Calu3 (cell line): ENCODE data around the gene LGMN. TPM values are rescaled to one million over a fixed set of nuclear protein-coding genes. Genes with fewer than 3 reads are reported as not detected.

ENCODE experiments used
- Bru-seq: library from RNA; stranded (reverse); fragments of 400-500 nt; gene quantifications from one replicate; lab custom pipeline; 2021; lab: Mats Ljungman, UMichigan
- BruChase-seq, 2 experiments: library from RNA; stranded (reverse); fragments of 400-500 nt; gene quantifications; one replicate each; lab custom pipeline; 2021; lab: Mats Ljungman, UMichigan
- BruUV-seq: library from RNA; stranded (reverse); fragments of 400-500 nt; replicated peaks from 2 replicates; lab custom pipeline; 2021; lab: Mats Ljungman, UMichigan
- CTCF ChIA-PET: fragments of 300-600 bp; sonication (Branson Sonifier 250); formaldehyde crosslinking; loops from one replicate; lab custom pipeline; 2022; ENCODE audit warnings: antibody characterized with exemption; lab: Charles Lee
- DNase-seq: peaks from one replicate; pipeline ENCODE4 v3.0.0; 2022
- H3K27ac Mint-ChIP-seq: one replicate; pipeline ENCODE4 v1.8.0; 2022; ENCODE audit warnings: mixed read lengths; ENCODE audit not compliant: unreplicated experiment
- H3K27me3 Mint-ChIP-seq: one replicate; pipeline ENCODE4 v1.8.0; 2022; ENCODE audit warnings: mixed read lengths; ENCODE audit not compliant: unreplicated experiment
- H3K36me3 Mint-ChIP-seq: one replicate; pipeline ENCODE4 v1.8.0; 2022; ENCODE audit warnings: mild to moderate bottlenecking, moderate library complexity, mixed read lengths; ENCODE audit not compliant: insufficient read depth, unreplicated experiment
- H3K4me1 Mint-ChIP-seq: one replicate; pipeline ENCODE4 v1.8.0; 2022; ENCODE audit warnings: mild to moderate bottlenecking, low read depth, mixed read lengths; ENCODE audit not compliant: unreplicated experiment
- H3K4me3 Mint-ChIP-seq: one replicate; pipeline ENCODE4 v1.8.0; 2022; ENCODE audit warnings: mild to moderate bottlenecking, low read depth, moderate library complexity, mixed read lengths; ENCODE audit not compliant: unreplicated experiment
- H3K9me3 Mint-ChIP-seq: one replicate; pipeline ENCODE4 v1.8.0; 2022; ENCODE audit warnings: low read depth, mixed read lengths; ENCODE audit not compliant: unreplicated experiment
- intact Hi-C: fragments of 100-400 bp; cut with micrococcal nuclease; formaldehyde crosslinking; loops from one replicate; pipeline ENCODE4 v1.10.0; 2022; ENCODE audit not compliant: unreplicated experiment
- long read RNA-seq: library from polyadenylated mRNA; stranded (forward); transcript quantifications from one replicate; pipeline ENCODE4 v2.0.0, GENCODE V29; 2022
- total RNA-seq: library from RNA; stranded (reverse); gene quantifications from 2 replicates; pipeline ENCODE4 v1.2.3, GENCODE V29; 2022
- TF ChIP-seq, protein P1 (sequence below): fragments of 200-600 bp; IDR thresholded peaks from one replicate; pipeline ENCODE4 v1.8.0; 2022; ENCODE audit warnings: antibody characterized with exemption; ENCODE audit not compliant: unreplicated experiment

Gene LGMN
- total RNA-seq: 64.9 and 84.6 TPM in 2 replicates
- percentile 63 among the genes with signal in this experiment for Bru-seq, nascent RNA
- percentile 59 among the genes with signal in this experiment for BruChase-seq, experiment 1, labeled RNA remaining after a 6-hour chase
- BruChase-seq, experiment 2, labeled RNA remaining after a 2-hour chase: percentile 52 among the genes with signal in this experiment
- long read RNA-seq, transcript LGMN-201 (14 exons, 2,055 nt): major isoform, 114 of 133 reads
- long read RNA-seq, partial matches to known transcripts: 2 of 133 reads
- long read RNA-seq, other reads (novel, unspliced or antisense): 7 of 133 reads

DNA sequence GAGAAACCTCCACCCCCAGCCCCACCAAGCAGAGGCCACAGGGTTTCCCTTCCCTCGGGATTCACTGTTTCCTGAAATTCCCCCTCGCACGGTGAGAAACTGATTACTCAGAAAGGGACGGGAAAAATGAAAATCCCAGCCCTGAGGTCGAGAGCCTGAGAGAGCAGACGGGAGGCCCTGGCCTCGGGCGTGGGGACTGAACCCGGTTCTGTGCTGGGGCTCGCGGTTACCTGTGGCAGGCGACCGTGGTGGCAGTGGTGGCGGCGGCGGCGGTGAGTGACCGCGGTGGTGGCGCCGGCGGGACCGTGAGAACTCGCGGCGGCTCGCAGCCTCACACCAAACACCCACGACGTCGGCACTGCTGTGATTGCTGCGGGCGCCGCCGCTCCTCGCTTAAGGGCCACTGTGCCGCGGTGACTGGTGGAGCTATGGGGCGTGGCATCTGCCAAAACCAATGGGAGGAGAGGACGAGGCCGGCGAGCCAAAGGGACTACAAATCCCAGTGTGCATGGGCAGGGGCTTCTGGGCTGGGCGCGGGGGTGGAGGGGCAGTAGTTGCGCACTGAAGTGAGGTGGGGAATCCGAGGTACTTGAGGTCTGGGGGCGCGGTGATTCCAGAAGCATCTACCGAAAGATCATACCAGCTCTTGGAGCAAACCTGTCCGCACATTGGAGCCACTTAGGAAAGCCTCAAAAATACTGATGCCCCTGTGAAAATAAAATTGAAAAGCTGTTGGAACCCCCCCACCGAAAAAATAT lies at the start of gene LGMN:
Gene LGMN, minus strand, starts transcription at position 369 of the 758 bp plus-strand sequence. CDS start 15,841 bp downstream, outside the sequence.
- no peaks in the 10 kb centered on the region for H3K27me3 Mint-ChIP-seq
- peaks cover 19% of the 10 kb centered on the region for H3K4me1 Mint-ChIP-seq
- peak within 1 kb of the TSS; percentile 11 for H3K27ac Mint-ChIP-seq
- CTCF ChIA-PET: interaction anchor here (0.5 to 1.7 kb wide), 7 partner anchors 11 to 62 kb away, joined by 3 to 6 read pairs (median 4); no protein-coding TSS in a partner anchor
- peak; percentile 95 for DNase-seq
- H3K9me3 Mint-ChIP-seq: no peaks in the 10 kb centered on the region
- TF ChIP-seq, protein P1, sequence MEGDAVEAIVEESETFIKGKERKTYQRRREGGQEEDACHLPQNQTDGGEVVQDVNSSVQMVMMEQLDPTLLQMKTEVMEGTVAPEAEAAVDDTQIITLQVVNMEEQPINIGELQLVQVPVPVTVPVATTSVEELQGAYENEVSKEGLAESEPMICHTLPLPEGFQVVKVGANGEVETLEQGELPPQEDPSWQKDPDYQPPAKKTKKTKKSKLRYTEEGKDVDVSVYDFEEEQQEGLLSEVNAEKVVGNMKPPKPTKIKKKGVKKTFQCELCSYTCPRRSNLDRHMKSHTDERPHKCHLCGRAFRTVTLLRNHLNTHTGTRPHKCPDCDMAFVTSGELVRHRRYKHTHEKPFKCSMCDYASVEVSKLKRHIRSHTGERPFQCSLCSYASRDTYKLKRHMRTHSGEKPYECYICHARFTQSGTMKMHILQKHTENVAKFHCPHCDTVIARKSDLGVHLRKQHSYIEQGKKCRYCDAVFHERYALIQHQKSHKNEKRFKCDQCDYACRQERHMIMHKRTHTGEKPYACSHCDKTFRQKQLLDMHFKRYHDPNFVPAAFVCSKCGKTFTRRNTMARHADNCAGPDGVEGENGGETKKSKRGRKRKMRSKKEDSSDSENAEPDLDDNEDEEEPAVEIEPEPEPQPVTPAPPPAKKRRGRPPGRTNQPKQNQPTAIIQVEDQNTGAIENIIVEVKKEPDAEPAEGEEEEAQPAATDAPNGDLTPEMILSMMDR: no peak
- peak within 1 kb of the TSS; percentile 92 for H3K4me3 Mint-ChIP-seq
- peaks cover 25% of the 10 kb centered on the region for H3K36me3 Mint-ChIP-seq
- intact Hi-C loops: no loop called here
- no TSS peak for BruUV-seq

DNA sequence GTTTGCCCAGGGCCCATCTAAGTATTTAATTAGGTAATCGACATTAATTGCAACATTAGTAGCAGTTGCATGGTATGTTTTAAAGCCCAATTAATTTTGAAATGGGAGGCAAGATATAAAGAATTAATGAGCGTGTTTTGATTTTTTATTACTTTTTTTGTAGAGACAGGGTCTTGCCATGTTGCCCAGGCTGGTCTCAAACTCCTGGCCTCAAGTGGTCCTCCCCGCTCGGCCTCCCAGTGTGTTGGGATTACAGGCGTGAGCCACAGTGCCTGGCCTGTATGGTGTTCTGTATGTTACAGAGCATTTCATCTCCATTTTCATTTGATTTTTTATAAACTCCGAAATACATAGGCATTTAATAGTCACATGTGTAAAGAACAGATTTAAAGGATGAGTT lies 46.5 kb upstream of the LGMN start:
- H3K27me3 Mint-ChIP-seq: no peaks in the 10 kb centered on the region
- peak overlapping the region; percentile 99 for H3K27ac Mint-ChIP-seq
- TF ChIP-seq, protein P1: no peak
- CTCF ChIA-PET: interaction anchor here (0.7 kb wide), 1 partner anchor 11 kb away, joined by 4 read pairs; no protein-coding TSS in a partner anchor
- peaks cover 4% of the 10 kb centered on the region for H3K9me3 Mint-ChIP-seq
- H3K4me3 Mint-ChIP-seq: peak overlapping the region; percentile 97
- intact Hi-C loops: no loop called here
- DNase-seq: no peak
- peaks cover 16% of the 10 kb centered on the region for H3K4me1 Mint-ChIP-seq
- peaks cover 21% of the 10 kb centered on the region for H3K36me3 Mint-ChIP-seq
- BruUV-seq: TSS peak; percentile 48

- TF ChIP-seq, protein P1: no peak
- H3K4me3 Mint-ChIP-seq: peak overlapping the region; percentile 97
- no TSS peak for BruUV-seq
- H3K4me1 Mint-ChIP-seq: peaks cover 12% of the 10 kb centered on the region
- peak overlapping the region; percentile 99 for H3K27ac Mint-ChIP-seq
- DNase-seq: no peak
- H3K9me3 Mint-ChIP-seq: peaks cover 7% of the 10 kb centered on the region
- no peaks in the 10 kb centered on the region for H3K27me3 Mint-ChIP-seq
- H3K36me3 Mint-ChIP-seq: peaks cover 21% of the 10 kb centered on the region
- intact Hi-C loops: no loop called here
- CTCF ChIA-PET: interaction anchor here (0.5 to 0.9 kb wide), 3 partner anchors 27 to 643 kb away, joined by 3 to 4 read pairs (median 3); partner anchors contain the start of gene UBR7
Measured at GRCh38 chr14:92794547-92794941, 46.1 kb upstream of the LGMN start.

GRCh38 chr14:92793709-92794546 lies 45.5 kb upstream of the LGMN start, which contains the start of gene GOLGA5:
TSS of gene GOLGA5 (plus strand) at chr14:92794305. CDS start at chr14:92797438, 3,133 bp downstream.
- Mint-ChIP-seq H3K27me3 (no peaks in the 10 kb centered on the region), H3K4me3 (peak within 1 kb of the TSS; percentile 97), H3K27ac (peak within 1 kb of the TSS; percentile 99), H3K36me3 (peaks cover 21% of the 10 kb centered on the region), H3K9me3 (peaks cover 11% of the 10 kb centered on the region), H3K4me1 (peaks cover 12% of the 10 kb centered on the region)
- CTCF ChIA-PET: interaction anchor here (0.5 to 0.9 kb wide), 3 partner anchors 27 to 642 kb away, joined by 3 to 4 read pairs (median 3); partner anchors contain the start of gene UBR7
- no TSS peak for BruUV-seq
- intact Hi-C loops: no loop called here
- TF ChIP-seq, protein P1: no peak
- peak; percentile 99 for DNase-seq
